Measurements from ENCODE around the gene SLC35G1.

SLC35G1 gene

DNA sequence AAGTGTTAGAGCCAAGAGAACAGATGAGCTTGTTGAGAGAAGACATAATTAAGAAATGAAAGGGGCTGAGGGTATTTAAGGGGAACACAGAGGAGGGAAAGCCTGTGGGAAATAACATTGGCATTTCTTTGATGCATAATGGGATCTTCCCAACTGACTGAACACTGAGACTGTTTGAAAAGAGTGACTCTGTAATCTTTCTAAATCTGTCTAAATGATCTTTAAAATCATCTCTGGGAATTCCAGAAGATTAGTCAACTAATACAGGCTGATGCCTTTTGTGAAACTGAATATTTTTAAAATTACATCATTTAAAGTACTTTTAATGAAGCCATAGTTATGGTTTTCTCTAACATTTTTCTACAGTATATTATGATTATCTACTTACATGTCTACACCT lies 17.4 kb upstream of the SLC35G1 start:
- no peak for DNase-seq (ENCODE audit: low read depth in 2 of 2)

DNA sequence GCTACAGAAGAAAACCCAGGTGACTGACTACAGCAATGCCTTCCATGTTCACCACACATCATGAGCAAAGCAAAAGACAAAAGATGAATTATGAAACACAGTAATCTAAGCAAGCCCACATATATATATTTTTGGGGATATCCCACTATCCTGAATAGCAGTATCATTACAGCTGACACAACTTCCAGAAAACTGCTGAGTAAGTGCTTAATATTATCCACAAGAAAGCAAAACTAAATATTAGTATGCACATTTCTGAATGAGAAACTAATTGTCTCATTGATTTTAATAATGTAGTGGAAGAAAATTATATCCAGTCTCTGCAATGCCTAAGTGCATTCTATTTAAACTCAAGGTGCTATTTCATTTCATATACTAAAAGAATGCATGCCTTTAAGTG lies 14.5 kb upstream of the SLC35G1 start:
- no peak for DNase-seq (ENCODE audit: low read depth in 2 of 2)

DNA sequence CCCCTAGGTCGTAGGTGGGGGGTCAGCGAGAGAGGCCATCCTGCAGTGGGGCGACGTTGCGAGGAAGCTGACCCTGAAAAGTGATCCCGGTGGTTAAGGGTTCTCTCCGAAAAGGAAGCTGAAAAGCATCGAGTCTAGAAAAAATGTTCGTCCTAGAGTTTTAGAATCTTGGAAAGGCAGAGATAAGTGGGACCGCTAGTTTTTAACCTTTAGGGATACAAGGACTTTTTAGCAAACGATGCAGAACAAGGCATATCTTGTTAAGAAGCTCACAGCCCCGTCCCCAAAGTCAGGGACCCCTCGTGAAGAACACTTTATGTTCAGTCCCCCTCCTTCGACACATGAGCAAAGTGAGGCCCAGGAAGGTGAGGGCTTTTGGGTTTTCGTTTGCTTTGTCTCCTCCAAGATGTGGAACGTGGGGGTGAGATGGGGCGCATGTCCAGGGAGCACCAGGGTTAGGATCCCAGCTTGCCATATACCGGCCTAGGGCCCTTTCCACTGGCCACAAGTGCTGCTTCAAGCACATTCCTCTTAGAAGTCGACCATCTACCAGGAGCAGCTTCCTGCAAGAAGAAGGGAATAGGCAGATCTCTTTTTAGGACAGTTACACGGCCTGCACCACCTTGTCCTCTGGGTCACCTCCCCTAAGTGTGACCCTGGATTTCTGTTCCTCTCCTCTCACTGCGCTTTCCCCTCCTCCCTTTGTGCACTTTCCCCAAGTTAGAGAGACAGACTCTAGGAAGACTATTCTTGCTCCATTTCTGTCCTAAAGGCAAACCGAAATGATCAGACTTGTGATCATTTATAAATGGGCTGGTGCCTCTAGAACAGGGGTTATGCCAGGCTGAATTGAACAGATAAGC lies 969 bp downstream of the SLC35G1 start:
- no peak for DNase-seq (ENCODE audit: low read depth in 2 of 2)

DNA sequence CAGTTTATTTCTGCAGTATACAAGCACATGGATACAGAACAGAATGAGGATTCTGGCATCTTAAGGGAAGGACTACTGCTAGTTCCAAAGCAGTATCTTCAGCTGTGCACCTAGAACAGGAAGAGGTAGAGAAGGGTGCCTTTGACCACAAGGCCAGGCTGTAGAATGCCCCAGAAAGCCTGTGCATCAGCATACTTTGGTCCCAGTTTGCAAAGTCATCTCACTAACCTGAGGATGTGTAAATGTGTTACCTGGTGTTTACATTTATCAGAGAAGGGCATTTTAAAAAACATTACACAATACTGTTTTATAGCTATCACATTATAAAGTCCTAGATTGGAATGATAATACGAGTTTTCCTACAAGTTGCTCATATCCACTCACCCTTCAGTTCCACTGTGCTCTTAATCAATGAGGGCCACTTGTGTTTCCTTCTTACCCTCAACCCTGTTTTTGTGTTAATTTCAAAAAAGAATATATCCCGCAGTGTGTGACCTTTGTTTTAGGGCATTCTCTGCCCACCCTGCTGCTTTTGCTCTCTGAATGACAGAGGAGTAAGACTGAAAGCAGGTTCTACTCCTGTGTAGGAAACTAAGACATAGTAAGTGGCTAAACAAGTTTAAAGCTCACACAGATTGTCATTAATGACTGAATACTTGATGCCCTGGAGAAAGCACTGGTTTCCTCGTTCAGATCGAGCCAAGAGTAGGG lies 3.4 kb downstream of the SLC35G1 start:
- no peak for DNase-seq (ENCODE audit: low read depth in 2 of 2)

DNA sequence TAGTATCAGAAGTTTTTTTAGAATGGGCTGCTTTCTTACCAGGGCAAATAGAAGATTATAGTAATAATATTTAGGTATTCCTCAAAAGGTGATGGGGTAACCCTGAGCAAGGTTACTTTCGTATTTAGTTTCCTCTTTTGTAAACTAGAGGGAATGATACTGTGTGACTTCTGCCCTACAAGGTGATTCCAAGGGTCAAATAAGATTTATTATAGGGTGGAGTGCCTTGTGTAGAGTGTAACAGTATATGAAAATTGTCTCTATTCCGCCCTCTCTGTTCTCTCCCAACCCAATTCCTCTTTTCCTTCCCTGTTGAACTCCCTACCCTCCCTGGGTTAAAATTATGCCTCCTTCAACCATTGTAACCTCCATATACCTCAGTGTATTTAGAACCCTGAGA lies 5.3 kb downstream of the SLC35G1 start:
- no peak for DNase-seq (ENCODE audit: low read depth in 2 of 2)

DNA sequence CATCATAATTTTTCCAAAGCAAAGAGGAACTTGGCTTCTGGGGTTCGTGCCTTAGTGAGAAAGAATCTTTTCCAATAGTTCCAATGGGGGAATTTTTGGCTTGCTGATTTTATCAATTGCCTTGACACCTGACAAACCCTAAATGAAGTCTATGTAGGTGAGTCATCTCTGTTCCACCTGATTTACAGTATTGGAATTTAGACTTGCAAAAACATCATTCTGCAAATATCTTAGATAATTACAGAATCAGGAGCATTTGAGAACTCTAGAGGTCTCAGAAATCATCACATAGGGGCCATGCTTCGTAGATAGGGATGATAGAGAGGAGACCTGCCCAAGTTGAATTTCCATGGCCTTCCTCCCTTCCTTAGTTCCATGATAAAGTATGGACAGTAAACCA lies 9.3 kb downstream of the SLC35G1 start:
- no peak for DNase-seq (ENCODE audit: low read depth in 2 of 2)

DNA sequence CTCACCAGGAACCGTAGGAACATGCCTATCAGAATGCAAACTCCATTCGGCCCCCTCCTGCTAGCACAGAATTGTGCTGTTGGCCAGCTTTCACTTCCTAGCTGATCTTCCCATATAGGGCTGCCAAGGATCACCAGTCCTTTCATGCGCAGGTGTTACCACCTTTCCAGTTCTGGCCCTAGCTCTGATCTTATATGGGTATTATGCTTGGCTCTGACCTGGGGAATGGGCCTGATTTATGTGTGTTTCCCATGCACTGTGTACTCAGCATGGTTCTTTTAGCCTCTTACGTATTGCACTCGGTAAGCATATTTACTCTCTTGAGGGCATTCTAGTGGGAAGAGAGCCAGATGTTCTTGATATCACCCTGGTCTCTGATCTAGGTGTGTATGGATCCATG lies 11.1 kb downstream of the SLC35G1 start:
- DNase-seq (ENCODE audit: low read depth in 2 of 2), result no peak

DNA sequence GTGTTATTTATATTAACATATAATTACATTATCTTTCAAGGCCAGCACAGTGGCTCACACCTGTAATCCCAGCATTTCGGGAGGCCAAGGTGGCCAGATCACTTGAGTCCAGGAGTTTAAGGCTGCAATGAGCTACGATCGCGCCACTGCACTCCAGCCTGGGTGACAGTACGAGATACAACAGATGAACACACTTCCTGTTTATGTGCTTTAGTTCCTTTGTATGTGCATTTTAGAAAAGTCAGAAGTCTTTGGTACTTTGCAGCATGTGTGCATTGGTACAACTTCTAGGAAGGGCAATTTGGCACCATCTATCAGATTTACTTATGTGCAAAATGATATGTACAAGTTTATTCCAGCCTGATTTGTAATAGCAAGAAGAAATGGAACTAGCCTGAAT lies 13.3 kb downstream of the SLC35G1 start:
- DNase-seq (ENCODE audit: low read depth in 2 of 2), result no peak

DNA sequence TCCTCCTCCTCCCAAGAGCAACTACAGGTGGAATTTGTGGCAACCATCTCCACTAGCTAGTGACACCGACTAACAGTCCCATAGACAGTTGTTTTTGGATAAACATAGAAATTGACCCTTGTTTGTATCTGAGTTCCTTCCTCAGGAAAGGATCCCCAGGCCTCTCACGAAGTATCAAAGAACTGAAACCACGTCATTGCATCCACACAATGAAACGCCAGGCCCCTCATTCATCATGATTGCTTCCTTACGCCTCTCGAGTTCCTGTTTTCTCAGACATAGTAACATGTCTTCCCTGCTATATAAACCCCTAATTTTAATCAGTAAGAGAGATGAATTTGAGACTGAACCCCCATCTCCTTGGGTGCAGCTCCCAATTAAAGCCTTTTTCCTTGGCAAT lies 18.1 kb downstream of the SLC35G1 start:
- no peak for DNase-seq (ENCODE audit: low read depth in 2 of 2)

DNA sequence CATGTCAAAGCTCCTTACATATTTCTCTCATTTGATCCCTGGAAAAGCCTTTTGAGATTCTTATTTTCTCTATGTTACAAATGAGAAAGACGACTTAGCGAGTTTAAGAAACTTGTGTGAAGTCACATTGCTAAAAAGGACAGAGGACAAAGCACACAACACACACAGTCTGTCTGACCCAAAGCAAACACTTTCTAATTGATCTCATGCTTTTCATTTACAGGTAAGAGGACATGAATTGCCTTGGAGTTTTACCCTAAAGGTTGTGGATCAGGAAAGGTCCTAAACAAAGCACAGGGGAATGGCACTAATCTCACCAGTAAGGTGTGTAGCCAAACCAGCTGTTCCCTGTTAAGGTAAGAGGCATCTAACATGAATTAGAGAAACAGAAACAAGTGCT lies 18.7 kb downstream of the SLC35G1 start:
- no peak for DNase-seq (ENCODE audit: low read depth in 2 of 2)

DNA sequence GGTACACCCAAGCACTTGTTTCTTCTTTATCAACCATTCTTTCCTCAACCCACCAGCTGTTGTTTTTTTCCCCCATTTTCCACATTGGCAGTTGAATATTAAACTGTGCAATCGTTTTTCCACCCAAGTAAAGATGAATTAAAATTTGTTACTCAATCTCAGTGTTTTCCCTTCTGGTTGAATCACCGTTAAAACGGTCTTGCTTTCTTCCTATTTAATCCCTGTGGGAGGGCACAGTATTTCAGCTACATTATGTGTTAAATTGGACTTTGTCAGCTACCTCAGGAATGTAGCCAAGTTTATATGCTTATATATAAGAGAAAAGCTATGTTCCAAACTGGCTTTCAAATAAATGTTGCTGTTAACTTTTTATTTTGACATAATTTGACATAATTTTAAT lies 19.9 kb downstream of the SLC35G1 start:
- DNase-seq (ENCODE audit: low read depth in 2 of 2), result no peak

DNA sequence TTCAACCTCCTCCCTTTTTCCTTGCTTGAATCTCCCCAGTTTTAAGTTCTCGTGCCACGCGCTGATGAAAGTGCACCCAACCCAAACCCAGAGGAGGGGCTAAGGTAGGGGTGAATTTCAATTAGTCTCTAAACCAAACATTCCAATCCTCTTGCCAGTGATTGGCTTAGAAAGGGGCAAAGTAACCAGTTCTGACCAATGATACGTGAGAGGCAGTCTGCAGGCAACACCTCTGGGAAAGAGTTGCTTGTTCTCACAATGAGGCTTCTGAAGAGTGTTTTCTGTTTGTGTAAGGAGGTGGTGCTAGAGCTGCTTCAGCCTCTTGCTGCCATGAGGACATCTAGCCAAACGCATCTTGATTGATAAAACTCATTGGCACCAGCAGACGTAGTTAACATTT lies 21.8 kb downstream of the SLC35G1 start:
- no peak for DNase-seq (ENCODE audit: low read depth in 2 of 2)

DNA sequence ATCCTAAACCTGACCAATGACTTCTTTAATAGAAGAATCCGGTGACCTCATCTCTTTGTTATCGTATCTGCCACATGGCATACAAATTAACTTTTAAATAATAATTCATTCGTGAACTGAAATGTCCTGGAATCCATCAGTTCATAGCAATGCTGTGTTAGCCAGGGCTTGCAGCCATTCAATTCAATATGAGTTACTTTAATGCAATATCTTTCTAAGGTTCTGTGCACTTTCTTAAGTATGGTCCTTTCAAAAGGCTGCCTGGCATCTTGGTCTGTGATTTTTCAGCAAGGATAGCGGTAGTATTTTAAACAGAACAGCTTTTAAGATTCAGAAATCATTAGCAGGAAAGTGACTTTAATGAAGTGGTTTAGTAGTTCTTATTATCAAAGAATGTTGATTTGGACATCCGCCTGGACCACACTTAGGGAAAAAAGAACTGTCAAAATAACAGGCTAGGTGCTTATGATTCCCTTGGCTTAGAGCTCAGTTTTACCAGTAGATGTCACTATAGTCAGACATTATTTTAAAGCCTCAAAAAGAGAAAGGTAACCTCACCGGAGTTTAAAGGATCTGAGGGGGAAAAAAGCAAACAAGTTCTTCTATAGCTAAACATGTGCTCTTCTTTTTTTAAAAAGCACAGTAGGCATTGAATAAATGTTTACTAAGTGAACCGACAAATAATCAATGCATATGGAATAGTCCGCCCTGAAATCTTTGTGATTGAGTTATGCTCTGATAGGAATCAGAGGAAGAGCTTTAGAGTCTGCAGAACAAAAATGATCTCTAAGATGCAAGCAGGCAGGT lies 22.7 kb downstream of the SLC35G1 start:
- no peak for DNase-seq (ENCODE audit: low read depth in 2 of 2)

DNA sequence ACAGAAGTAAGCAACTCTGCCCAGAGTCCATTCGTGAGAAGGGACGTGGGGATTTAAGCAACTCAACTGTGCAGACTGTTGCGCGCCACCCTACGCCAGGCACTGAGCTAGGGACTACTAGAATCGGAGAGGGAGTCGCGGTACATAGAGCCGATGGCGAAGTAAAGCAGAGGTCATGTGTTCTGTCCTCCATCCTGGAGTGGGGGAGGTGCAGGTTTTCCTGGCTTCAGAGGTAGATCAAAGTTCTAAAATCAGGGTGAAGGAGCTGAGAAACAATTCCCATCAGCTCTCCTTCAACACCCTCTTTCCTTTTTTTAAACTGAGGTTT lies 23.2 kb downstream of the SLC35G1 start:
- DNase-seq (ENCODE audit: low read depth in 2 of 2), result no peak

DNA sequence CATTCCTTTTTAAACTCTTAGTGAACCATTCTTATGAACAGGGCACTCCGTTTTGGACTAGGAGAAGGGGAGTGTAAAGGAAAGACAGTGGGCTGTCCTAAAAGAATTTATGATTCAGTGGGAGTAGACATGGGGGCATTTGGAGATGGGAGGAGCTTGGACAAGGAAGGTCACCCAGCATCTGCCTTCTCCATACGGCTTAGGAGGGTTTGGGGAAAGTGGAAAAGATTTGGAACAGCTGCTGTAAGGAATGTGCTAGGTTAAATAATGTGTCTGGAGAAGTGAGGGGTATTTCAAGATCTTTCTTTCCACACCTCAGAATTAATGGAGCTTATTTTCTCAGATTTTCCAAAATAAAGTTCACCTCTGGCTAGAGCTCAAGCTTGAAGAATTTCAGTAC lies 24.0 kb downstream of the SLC35G1 start:
- no peak for DNase-seq (ENCODE audit: low read depth in 2 of 2)

DNA sequence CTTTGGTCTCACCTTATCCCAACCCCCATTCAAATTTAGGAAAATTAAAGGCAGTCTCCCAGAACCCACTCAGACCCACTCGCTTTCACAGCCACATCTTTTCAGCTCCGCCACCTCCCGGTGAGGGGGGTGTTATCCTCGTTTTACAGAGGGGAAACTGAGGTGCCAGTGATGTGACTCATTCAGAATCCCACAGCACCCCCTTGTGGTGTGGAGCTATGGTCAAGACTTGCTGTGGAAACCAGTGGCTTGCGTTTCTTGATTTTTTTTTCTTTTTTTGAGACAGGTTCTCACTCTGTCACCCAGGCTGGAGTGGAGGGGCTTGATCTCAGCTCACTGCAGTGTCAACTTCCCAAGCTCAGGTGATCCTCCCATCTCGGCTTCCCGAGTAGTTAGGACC lies 27.6 kb downstream of the SLC35G1 start:
- peak in 1 of 2 experiments; percentile 17 for DNase-seq (ENCODE audit: low read depth in 2 of 2)

DNA sequence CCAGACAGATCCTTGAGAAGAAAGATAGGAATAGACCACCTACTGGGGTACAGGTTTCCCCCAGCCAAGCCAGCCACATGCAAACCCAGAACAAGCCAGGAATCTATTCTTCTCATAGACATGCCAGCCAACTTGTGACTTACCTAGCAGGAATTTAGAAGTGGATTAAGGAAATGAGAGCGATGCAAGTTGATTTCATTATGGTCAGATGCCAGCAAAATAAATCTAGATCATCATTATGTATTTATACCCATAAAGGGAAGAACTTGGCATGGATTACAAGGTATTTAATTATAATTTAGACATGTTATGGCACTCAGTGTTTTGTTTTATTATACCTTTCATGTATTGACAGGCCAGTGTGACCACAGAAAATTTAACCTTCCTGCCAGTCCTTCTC lies 32.8 kb downstream of the SLC35G1 start:
- no peak for DNase-seq (ENCODE audit: low read depth in 2 of 2)

DNA sequence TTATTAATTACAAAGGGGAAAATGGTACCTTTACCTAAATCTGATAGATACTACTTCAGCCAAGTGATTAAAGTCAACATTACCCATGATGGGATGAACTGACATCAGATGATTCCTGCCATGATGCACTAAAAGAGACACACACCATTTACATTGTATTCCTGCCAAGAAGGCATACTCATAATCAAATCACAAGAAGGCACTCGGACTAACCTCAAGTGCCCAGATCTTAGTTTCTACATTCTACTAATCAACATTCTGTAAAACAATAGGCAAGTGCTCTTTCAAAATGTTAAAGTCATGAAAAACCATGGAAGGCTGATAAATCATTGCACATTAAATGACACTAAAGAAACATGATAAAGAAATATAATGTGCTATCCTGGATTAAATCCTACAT lies 44.4 kb downstream of the SLC35G1 start:
- DNase-seq (ENCODE audit: low read depth in 2 of 2), result no peak

DNA sequence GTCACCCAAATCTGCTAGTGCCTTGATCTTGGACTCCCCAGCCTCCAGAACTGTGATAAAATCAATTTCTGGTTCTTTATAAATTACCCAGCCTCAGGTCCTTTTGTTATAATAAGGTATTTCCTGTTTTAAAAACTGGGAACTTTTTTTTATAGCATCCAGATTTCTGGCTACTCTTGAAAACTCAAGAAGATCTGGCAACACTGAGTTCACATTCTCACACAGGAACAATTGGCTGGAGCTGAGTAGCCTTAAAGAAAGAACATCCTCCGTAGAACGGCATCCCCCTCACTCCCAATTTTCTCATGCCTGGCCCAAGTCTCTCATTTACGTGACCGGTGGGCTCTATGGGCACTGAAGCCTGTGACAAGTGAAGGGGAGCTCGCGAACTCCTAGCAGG lies 47.1 kb downstream of the SLC35G1 start:
- no peak for DNase-seq (ENCODE audit: low read depth in 2 of 2)

DNA sequence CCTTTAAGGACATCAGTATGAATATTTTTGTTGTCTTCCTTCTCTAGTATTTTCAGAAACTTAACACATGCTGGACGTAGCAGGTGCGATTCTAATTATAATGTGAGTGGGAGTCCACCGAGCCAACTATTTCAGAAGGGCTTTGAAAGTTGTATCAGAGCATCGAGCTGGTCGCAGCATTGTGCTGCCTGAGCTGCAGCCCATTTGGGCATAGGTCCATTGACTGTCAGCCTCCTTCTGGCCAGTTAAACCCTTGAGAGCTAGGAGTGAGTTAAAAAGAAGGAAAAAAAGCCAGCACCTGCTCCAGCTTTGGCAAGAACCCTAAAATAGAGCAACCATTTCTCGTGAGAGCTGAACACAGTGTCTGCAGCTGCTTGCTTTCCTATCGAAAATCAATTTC lies 47.8 kb downstream of the SLC35G1 start:
- DNase-seq (ENCODE audit: low read depth in 2 of 2), result no peak

DNA sequence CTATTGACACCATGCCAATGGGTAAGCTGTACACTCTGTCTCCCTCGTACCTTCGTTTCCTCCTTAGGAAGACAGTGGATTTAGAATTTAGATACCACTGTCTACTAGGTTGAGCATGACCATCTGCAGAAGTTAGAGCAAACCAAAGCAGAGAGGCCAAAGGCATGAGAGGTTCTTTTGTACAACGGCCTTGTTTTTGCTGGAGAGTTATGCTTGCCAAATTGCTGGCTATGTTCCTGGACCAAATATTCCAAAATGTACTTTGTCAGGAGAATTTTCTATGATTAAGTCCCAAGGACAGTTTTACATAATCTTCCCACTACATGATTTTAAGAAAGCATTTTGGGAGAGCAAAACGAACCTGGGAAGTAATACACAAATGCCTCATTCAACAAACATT lies 52.0 kb downstream of the SLC35G1 start:
- no peak for DNase-seq (ENCODE audit: low read depth in 2 of 2)

DNA sequence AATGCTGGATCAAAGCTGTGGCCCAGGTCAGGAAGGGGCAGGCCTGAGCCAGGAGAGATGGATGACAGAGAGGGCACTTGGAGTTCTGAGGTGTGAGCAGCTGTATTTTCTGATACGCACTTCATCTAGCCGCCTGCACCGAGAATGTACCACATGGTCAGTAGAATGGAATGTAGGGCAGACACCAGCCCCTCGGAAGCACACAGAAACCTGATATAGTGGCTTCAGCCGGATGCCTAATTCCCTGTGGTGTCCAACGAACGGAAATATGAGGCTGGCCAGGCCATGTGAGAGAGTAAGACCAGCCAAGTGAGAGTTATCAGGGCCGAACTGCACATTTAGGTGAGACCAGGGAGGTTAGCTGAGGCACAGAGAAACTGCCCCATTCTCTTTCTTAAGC lies 53.3 kb downstream of the SLC35G1 start:
- DNase-seq (ENCODE audit: low read depth in 2 of 2), result no peak

DNA sequence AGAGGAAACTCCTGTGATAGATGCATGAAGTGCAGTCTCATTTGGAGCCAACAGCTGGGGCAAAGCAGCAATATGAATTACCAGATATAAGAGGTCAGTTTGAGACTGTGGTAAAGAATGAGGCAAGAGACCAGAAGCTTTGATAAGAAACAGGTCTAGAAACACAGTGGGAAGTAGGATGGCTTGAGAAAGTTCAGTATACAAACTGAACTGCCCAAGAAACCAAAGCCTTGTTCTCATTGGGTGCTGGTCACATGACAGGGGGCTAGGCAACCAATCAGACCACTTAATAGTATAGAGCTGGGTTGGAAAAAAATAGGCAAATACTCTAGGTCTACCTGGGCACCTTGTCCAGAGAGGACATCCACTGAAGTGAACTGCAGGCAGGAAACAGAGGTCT lies 53.7 kb downstream of the SLC35G1 start:
- no peak for DNase-seq (ENCODE audit: low read depth in 2 of 2)
